ENCODE data around the gene PSMB11. TPM values are rescaled to one million over a fixed set of nuclear protein-coding genes. Genes with fewer than 3 reads are reported as not detected.

PSMB11 gene
- total RNA-seq, 6 donors from 2014 or later, result not detected

- H3K27me3 ChIP-seq, result no peaks in the 10 kb centered on the region
- DNase-seq (no peak), ATAC-seq (ENCODE audit: low FRiP score in 2 of 2) (no peak)
- TF ChIP-seq POLR2A (IDR thresholded peaks at IDR 0.05), result no peak
- H3K4me3 ChIP-seq, result no peak overlapping the region
- H3K27ac ChIP-seq, result peak overlapping the region in 3 of 4 donors; percentile 17 to 79 (median 74)
- WGBS, 2 donors, result 70 to 78% methylated on average over 11 to 13 of the region's 13 CpGs
- no peaks in the 10 kb centered on the region for H3K9me3 ChIP-seq
- H3K4me1 ChIP-seq, result peaks cover 5 to 20% (median 14%) of the 10 kb centered on the region in 4 donors
- no peaks in the 10 kb centered on the region for H3K36me3 ChIP-seq
Measured at GRCh38 chr14:23045419-23046357, 3.7 kb downstream of the PSMB11 start.

- no peak for ATAC-seq (ENCODE audit: low FRiP score in 2 of 2)
- no peak for DNase-seq
- TF ChIP-seq POLR2A (IDR thresholded peaks at IDR 0.05), result no peak
- TF ChIP-seq EP300 (IDR thresholded peaks at IDR 0.05), result no peak
- peak in 1 of 2 donors; percentile 33 for TF ChIP-seq POLR2AphosphoS5 (IDR thresholded peaks at IDR 0.05)
- TF ChIP-seq, protein P1, sequence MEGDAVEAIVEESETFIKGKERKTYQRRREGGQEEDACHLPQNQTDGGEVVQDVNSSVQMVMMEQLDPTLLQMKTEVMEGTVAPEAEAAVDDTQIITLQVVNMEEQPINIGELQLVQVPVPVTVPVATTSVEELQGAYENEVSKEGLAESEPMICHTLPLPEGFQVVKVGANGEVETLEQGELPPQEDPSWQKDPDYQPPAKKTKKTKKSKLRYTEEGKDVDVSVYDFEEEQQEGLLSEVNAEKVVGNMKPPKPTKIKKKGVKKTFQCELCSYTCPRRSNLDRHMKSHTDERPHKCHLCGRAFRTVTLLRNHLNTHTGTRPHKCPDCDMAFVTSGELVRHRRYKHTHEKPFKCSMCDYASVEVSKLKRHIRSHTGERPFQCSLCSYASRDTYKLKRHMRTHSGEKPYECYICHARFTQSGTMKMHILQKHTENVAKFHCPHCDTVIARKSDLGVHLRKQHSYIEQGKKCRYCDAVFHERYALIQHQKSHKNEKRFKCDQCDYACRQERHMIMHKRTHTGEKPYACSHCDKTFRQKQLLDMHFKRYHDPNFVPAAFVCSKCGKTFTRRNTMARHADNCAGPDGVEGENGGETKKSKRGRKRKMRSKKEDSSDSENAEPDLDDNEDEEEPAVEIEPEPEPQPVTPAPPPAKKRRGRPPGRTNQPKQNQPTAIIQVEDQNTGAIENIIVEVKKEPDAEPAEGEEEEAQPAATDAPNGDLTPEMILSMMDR (IDR thresholded peaks at IDR 0.05), result no peak
- Histone ChIP-seq H3K4me3 (peak overlapping the region in 2 of 4 donors; percentile 1 to 38), H3K36me3 (no peaks in the 10 kb centered on the region), H3K27me3 (no peaks in the 10 kb centered on the region), H3K27ac (peak overlapping the region; percentile 53 to 79 (median 64)), H3K4me1 (peaks cover 5 to 20% (median 14%) of the 10 kb centered on the region in 4 donors), H3K9me3 (no peaks in the 10 kb centered on the region)
- 49 to 80% methylated on average over 6 of the region's 6 CpGs for WGBS, 2 donors
Measured at GRCh38 chr14:23047034-23047634, 5.1 kb downstream of the PSMB11 start.

DNA sequence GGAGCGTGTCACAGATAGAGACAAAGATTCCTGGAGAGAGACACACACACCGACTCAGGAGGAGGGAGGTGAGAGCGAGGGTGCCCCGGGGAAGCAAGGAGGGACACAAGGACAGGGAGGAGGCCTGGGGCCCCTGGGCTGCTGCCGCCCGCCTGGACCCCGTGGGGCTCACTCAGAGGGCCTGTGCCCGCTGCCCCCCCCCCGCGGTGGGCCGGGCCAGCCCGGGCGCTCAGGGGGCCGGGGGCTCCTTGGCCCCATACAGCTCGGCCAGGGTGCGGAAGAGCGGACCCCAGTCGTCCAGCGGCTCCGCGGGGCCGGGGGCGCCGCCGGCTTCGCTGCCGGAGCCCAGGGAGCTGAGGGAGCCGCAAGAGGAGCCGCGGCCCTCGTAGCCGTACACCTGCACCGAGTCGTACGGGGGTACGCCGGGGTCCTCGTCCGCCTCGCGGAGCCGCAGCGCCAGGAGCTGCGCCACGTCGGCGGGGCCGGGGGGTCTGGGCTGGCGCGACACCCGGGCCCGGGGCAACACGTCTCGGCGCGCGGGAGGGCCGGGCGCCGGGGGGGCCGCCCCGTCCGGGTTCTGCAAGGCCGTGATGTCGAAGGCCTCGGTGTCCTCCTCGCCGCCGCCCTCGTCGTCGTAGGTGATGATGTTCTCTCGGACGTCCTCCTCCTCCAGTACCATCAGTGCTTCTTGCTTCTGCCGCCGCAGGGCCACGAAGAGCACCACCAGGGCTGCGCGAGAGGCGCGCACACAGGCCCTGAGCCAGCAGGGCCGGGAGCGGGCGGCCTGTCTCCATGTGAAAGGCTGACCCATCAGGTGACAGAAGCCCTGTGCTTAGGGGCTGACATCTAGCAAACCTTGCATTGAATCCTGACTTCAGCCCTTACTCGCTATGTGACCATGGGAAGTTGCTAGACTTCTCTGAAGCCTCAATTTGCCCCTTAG, 6.0 kb downstream of the PSMB11 start:
- DNase-seq (peak in 1 of 2 donors; percentile 82), ATAC-seq (ENCODE audit: low FRiP score in 2 of 2) (no peak)
- Histone ChIP-seq H3K4me3 (peak overlapping the region in 3 of 4 donors; percentile 1 to 38 (median 1)), H3K9me3 (no peaks in the 10 kb centered on the region), H3K36me3 (no peaks in the 10 kb centered on the region), H3K27ac (peak overlapping the region; percentile 53 to 79 (median 64)), H3K27me3 (no peaks in the 10 kb centered on the region), H3K4me1 (peaks cover 5 to 20% (median 14%) of the 10 kb centered on the region in 4 donors)
- WGBS, 2 donors, result 61 to 80% methylated on average over 43 to 60 of the region's 85 CpGs
- TF ChIP-seq POLR2AphosphoS5 (IDR thresholded peaks at IDR 0.05) (no peak), EP300 (IDR thresholded peaks at IDR 0.05) (no peak), POLR2A (IDR thresholded peaks at IDR 0.05) (no peak)
- TF ChIP-seq, protein P1 (IDR thresholded peaks at IDR 0.05), result no peak

DNA sequence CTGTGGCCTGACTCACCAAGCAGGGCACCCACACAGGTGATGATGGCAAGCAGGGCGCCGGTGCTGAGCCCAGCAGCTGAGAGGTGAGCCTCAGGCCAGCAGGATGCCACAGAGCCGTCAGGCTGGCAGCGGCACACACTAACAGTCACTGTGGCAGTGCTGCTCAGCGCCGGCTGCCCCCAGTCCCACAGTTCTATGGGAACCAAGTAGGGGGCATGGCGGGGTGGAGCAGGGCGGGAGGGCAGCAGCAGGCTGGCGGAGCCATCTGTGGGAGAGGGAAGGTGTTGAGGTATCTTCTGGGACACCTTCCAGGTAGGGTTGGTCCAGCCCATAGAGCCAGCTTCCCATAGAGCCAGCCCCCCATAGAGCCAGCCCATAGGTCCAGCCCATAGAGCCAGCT, 7.0 kb downstream of the PSMB11 start:
- 92 to 96% methylated on average over 5 to 9 of the region's 9 CpGs for WGBS, 2 donors
- Histone ChIP-seq H3K4me3 (no peak overlapping the region), H3K27ac (no peak overlapping the region), H3K9me3 (no peaks in the 10 kb centered on the region), H3K36me3 (no peaks in the 10 kb centered on the region), H3K27me3 (no peaks in the 10 kb centered on the region), H3K4me1 (peaks cover 5 to 20% (median 14%) of the 10 kb centered on the region in 4 donors)
- no peak for ATAC-seq (ENCODE audit: low FRiP score in 2 of 2)
- no peak for TF ChIP-seq POLR2AphosphoS5 (IDR thresholded peaks at IDR 0.05)
- no peak for TF ChIP-seq POLR2A (IDR thresholded peaks at IDR 0.05)
- TF ChIP-seq, protein P1 (IDR thresholded peaks at IDR 0.05), result no peak
- no peak for TF ChIP-seq EP300 (IDR thresholded peaks at IDR 0.05)
- no peak for DNase-seq
